Astrocyte of the cerebellum (primary cell): ENCODE results near the gene MYH3.

ENCODE experiments used
- DNase-seq: peaks from one replicate; pipeline ENCODE4 v3.0.0-alpha.2; 2011; ENCODE audit warnings: low read depth
- H3K4me3 ChIP-seq: 2 replicates; pipeline ENCODE4 v1.5.1; 2011; ENCODE audit warnings: mild to moderate bottlenecking, low read depth, low read length, moderate library complexity
- CTCF ChIP-seq: IDR thresholded peaks from 2 replicates; pipeline ENCODE4 v1.5.1; 2012; ENCODE audit warnings: low read length, low read depth, moderate library complexity, mild to moderate bottlenecking; ENCODE audit errors: missing control alignments
- in situ Hi-C: cut with HindIII; loops from 2 replicates; pipeline ENCODE4 v1.10.0; 2017; ENCODE audit warnings: low sequenced_read_pairs

Gene MYH3

GRCh38 chr17:10666906-10667305 lies 9.8 kb upstream of the MYH3 start:
- no peak for DNase-seq
- no peak overlapping the region for H3K4me3 ChIP-seq
- TF ChIP-seq CTCF = no peak
- in situ Hi-C loops = no loop called here

- TF ChIP-seq CTCF = no peak
- in situ Hi-C loops = no loop called here
- no peak overlapping the region for H3K4me3 ChIP-seq
- DNase-seq = no peak
Measured at GRCh38 chr17:10664571-10664970, 7.5 kb upstream of the MYH3 start.

GRCh38 chr17:10663231-10663630 lies 6.1 kb upstream of the MYH3 start:
- no peak for DNase-seq
- TF ChIP-seq CTCF = no peak
- in situ Hi-C loops = no loop called here
- no peak overlapping the region for H3K4me3 ChIP-seq

GRCh38 chr17:10661437-10661836 lies 4.3 kb upstream of the MYH3 start:
- TF ChIP-seq CTCF = no peak
- in situ Hi-C loops = no loop called here
- DNase-seq = no peak
- no peak overlapping the region for H3K4me3 ChIP-seq

GRCh38 chr17:10657879-10658278 lies 770 bp upstream of the MYH3 start:
- H3K4me3 ChIP-seq = no peak overlapping the region
- in situ Hi-C loops = no loop called here
- TF ChIP-seq CTCF = no peak
- DNase-seq = no peak

GRCh38 chr17:10653987-10654386 lies 3.1 kb downstream of the MYH3 start:
- no peak overlapping the region for H3K4me3 ChIP-seq
- DNase-seq = no peak
- TF ChIP-seq CTCF = no peak
- in situ Hi-C loops = no loop called here
